PC-3 (cell line): ENCODE data around the gene CFAP20DC.

Experiments
- CTCF ChIP-seq: fragments of 300-600 bp; sonication (generic); conservative IDR thresholded peaks from 2 replicates; pipeline ENCODE4 v1.5.1; 2017; ENCODE audit warnings: antibody characterized with exemption, low read depth, mild to moderate bottlenecking, low read length
- EZH2 ChIP-seq: fragments of 300-600 bp; sonication (generic); IDR thresholded peaks from one replicate; pipeline ENCODE4 v1.6.1; 2017; ENCODE audit warnings: antibody characterized with exemption, mild to moderate bottlenecking, low read length; ENCODE audit not compliant: unreplicated experiment
- EZH2phosphoT487 ChIP-seq: fragments of 300-600 bp; sonication (generic); IDR thresholded peaks from 2 replicates; pipeline ENCODE4 v1.6.1; 2018; ENCODE audit warnings: mild to moderate bottlenecking, antibody characterized with exemption, low read length, borderline replicate concordance

GRCh38 chr3:59064728-59065127 lies 14.9 kb upstream of the CFAP20DC start:
- TF ChIP-seq EZH2phosphoT487 (no peak), CTCF (no peak), EZH2 (no peak)
